Cardiac muscle cell (in vitro differentiated cells and primary cell): ENCODE results near the gene RRAS. TPM values are rescaled to one million over a fixed set of nuclear protein-coding genes. Genes with fewer than 3 reads are reported as not detected.
"Not testable (repeated sequence)": the region's sequence is repeated elsewhere in the genome, so short reads cannot be mapped to it uniquely, and the experiment has no call there.

Experiments used
- DNase-seq, 2 donors: peaks; one replicate each; pipeline versions ENCODE4 v3.0.0 to v3.0.0-alpha.2; 2010 to 2017; ENCODE audit warnings: low read depth in 1 of 2, low spot score in 1 of 2
- H3K27ac ChIP-seq: fragments of 200-600 bp; sonication (generic); 2 replicates; pipeline ENCODE4 v1.5.1; 2016
- H3K27me3 ChIP-seq: fragments of 200-600 bp; sonication (generic); 2 replicates; pipeline ENCODE4 v1.6.0; 2016; ENCODE audit warnings: control low read depth
- H3K36me3 ChIP-seq: fragments of 200-600 bp; sonication (generic); 2 replicates; pipeline ENCODE4 v1.5.1; 2016; ENCODE audit warnings: control low read depth
- H3K4me1 ChIP-seq: fragments of 200-600 bp; sonication (generic); 2 replicates; pipeline ENCODE4 v1.8.1; 2017; ENCODE audit warnings: low read depth, mild to moderate bottlenecking, mixed run types
- H3K4me3 ChIP-seq: fragments of 200-600 bp; sonication (generic); 2 replicates; pipeline ENCODE4 v1.5.1; 2016; ENCODE audit warnings: mild to moderate bottlenecking
- H3K9me3 ChIP-seq: fragments of 200-600 bp; sonication (generic); 2 replicates; pipeline ENCODE4 v1.5.1; 2017; ENCODE audit warnings: low read depth, mild to moderate bottlenecking, control low read depth
- polyA plus RNA-seq: library from polyadenylated mRNA; unstranded; fragments of >200 nt; fragmentation: Nextera tagmentation; extraction: Ambion mirVana; gene quantifications from 2 replicates; pipeline ENCODE4 v1.2.1, GENCODE V29; 2016
- total RNA-seq: library from RNA; depleted of rRNA; stranded (reverse); fragments of >200 nt; gene quantifications from 2 replicates; pipeline ENCODE4 v1.2.3, GENCODE V29; 2016
- TF ChIP-seq, protein P1 (sequence below): IDR thresholded peaks from 2 replicates; pipeline ENCODE4 v1.5.1; 2012; ENCODE audit warnings: low read depth, mild to moderate bottlenecking, low read length

The RRAS gene
- total and polyA plus RNA-seq, 2 experiments from 2014 or later, result 41.3 to 80.1 TPM

DNA sequence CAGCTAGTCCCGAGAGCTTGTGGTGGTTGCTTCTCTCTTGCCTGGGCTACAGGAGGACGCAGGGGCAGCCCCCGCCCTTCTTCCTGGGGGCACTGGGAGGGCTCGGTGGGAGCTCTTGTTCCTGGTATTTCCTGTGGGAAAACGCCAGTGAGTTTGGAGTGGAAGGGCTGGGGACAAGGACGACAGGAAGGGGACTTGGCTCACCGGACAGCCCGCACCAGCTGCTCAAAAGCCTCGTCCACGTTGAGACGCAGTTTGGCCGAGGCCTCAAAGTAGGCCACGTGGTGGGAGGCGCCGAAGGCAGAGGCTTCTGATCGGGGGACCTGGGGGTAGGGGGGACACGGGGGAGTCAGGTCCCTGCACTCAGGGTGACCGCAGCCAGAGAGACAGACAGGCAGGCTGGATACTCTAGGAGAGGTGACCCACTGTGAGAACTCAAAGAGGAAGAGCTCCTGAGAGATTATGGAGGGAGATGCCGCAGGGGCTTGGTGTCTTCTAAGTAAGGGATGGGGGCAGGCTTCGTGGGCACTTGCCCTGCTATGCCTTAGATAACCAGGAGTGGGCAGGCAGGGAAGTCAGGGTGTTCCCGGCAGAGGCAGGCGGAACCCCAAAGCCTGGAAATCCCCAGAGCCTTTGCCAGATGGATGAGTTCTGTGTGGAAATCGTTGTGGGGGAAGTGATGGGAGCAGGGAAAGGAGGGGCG, 4.3 kb downstream of the RRAS start:
- Histone ChIP-seq H3K27me3 (no peaks in the 10 kb centered on the region), H3K27ac (peak overlapping the region; percentile 43), H3K4me3 (no peak overlapping the region), H3K36me3 (no peaks in the 10 kb centered on the region), H3K9me3 (no peaks in the 10 kb centered on the region), H3K4me1 (peaks cover 12% of the 10 kb centered on the region)
- TF ChIP-seq, protein P1, sequence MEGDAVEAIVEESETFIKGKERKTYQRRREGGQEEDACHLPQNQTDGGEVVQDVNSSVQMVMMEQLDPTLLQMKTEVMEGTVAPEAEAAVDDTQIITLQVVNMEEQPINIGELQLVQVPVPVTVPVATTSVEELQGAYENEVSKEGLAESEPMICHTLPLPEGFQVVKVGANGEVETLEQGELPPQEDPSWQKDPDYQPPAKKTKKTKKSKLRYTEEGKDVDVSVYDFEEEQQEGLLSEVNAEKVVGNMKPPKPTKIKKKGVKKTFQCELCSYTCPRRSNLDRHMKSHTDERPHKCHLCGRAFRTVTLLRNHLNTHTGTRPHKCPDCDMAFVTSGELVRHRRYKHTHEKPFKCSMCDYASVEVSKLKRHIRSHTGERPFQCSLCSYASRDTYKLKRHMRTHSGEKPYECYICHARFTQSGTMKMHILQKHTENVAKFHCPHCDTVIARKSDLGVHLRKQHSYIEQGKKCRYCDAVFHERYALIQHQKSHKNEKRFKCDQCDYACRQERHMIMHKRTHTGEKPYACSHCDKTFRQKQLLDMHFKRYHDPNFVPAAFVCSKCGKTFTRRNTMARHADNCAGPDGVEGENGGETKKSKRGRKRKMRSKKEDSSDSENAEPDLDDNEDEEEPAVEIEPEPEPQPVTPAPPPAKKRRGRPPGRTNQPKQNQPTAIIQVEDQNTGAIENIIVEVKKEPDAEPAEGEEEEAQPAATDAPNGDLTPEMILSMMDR, result peak; percentile 7
- no peak for DNase-seq

DNA sequence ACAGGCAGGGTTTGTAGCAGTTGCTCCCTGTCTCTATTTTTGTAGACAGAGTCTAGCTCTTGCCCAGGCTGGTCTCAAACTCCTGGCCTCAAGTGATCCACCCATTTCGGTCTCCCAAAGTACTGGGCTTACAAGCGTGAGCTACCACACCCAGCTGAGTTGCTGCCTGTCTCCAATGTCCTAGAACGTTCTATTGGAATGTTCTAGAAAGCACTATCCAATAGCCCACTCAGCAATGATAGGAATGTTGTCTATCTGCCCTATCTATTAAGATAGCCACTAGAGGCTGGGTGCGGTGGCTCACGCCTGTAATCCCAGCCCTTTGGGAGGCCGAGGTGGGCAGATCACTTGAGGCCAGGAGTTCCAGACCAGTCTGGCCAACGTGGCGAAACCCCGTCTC, 6.7 kb downstream of the RRAS start:
- DNase-seq, result peak in 1 of 2 donors; percentile 47
- H3K27ac ChIP-seq, H3K36me3 ChIP-seq, H3K4me3 ChIP-seq, H3K27me3 ChIP-seq, H3K9me3 ChIP-seq, H3K4me1 ChIP-seq: not testable (repeated sequence)

DNA sequence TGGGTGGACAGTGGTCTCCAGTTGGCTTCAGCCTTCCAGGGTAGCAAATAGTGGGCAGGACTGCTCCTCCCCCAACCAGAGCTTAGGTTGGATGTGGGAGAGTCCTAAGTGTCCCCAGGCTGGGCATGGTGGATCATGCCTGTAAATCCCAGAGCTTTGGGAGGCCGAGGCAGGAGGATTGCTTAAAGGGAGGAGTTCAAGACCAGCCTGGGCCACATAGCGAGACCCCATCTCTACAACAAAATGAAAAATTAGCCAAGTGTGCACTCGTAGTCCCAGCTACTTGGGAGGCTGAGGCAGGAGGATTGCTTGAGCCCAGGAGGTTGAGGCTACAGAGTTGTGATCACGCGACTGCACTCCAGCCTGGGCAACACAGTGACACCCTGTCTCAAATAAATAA, 7.4 kb downstream of the RRAS start:
- no peak overlapping the region for H3K27ac ChIP-seq
- H3K4me3 ChIP-seq, result no peak overlapping the region
- no peaks in the 10 kb centered on the region for H3K27me3 ChIP-seq
- no peak for DNase-seq
- no peaks in the 10 kb centered on the region for H3K9me3 ChIP-seq
- peaks cover 1% of the 10 kb centered on the region for H3K36me3 ChIP-seq
- H3K4me1 ChIP-seq, result no peaks in the 10 kb centered on the region
- TF ChIP-seq, protein P1, result no peak

DNA sequence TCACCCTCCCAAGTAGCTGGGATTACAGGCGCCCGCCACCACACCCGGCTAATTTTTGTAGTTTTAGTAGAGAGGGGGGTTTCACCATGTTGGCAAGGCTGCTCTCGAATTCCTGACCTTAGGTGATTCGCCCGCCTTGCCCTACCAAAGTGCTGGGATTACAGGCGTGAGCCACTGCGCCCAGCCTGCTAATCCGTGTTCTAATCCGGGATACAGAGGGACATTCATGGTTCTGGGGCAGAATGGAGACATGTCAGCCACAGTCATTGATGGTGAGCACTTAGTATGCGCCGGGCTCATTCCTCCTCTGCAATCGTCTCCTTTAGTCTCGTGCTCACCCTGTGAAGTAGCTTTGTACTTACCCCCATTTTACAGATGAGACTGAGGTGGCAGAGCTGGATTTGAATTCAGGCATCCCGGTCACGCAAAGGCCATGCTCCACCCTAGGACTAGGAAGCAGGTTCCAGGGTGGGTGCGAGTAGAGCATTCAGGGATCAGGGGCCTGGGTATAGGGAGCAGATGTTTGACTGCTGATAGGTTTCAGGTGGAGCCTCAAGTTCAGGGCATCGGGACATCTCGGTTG, 8.2 kb downstream of the RRAS start:
- Histone ChIP-seq H3K4me1 (no peaks in the 10 kb centered on the region), H3K4me3 (no peak overlapping the region), H3K27ac (no peak overlapping the region), H3K36me3 (peaks cover 6% of the 10 kb centered on the region), H3K9me3 (no peaks in the 10 kb centered on the region), H3K27me3 (no peaks in the 10 kb centered on the region)
- TF ChIP-seq, protein P1, result no peak
- no peak for DNase-seq

DNA sequence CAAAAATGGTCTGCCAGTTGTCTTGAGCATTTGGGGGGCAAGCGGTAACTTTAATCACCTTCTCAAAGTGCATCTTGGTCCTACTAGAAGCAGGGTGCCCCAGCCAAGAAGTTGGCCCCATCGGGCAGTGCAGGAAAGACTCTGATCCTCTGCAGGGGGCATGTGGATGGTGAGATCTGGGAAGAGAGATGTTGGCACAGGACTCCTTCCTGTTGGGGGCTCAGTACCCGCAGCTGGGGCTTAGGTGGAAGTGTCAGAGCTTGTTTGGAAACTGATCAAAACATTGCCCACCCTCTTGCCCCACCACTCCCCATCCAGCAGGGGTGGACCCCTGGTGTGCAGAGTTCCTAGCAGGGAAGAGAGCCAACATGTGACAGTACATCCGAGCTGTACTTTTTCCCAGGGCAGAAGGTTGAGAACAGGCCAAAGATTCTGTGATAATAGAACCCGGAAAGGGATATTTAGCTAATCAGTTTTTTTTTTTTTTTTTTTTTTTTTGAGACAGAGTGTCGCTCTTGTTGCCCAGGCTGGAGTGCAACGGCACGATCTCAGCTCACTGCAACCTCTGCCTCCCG, 8.8 kb downstream of the RRAS start:
- no peak for DNase-seq
- Histone ChIP-seq H3K9me3 (no peaks in the 10 kb centered on the region), H3K27ac (no peak overlapping the region), H3K4me1 (no peaks in the 10 kb centered on the region), H3K36me3 (peaks cover 8% of the 10 kb centered on the region), H3K27me3 (no peaks in the 10 kb centered on the region), H3K4me3 (no peak overlapping the region)
- TF ChIP-seq, protein P1, result no peak

DNA sequence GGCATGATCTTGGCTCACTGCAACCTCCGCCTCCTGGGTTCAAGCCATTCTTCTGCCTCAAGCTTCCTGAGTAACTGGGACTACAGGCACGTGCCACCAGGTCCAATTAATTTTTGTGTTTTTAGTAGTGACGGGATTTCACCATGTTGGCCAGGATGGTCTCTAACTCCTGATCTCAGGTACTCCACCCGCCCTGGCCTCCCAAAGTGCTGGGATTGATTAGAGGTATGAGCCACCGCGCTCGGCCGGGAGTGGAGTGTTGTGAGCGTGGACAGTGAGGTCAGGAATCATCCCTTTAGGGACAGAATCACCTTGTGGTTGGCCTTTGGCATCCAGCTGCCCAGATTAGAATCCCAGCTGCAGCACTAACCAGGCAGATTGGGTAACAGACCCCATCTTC, 10.3 kb downstream of the RRAS start:
- DNase-seq, result no peak
- H3K4me3 ChIP-seq, result no peak overlapping the region
- H3K36me3 ChIP-seq, result peaks cover 12% of the 10 kb centered on the region
- no peaks in the 10 kb centered on the region for H3K4me1 ChIP-seq
- H3K27me3 ChIP-seq, result no peaks in the 10 kb centered on the region
- peak overlapping the region; percentile 4 for H3K27ac ChIP-seq
- TF ChIP-seq, protein P1, result no peak
- no peaks in the 10 kb centered on the region for H3K9me3 ChIP-seq
